ENCODE measurements around the gene FOCAD.

FOCAD gene

GRCh38 chr9:20722221-20722620 is 38.2 kb downstream of the FOCAD start:
- ATAC-seq, result no peak
- TF ChIP-seq CREB5 (CRISPR knock-in tag; IDR thresholded peaks at IDR 0.05; ENCODE audit: low read depth) (no peak), POU6F1 (CRISPR knock-in tag; IDR thresholded peaks at IDR 0.05; ENCODE audit: borderline replicate concordance, low read depth) (no peak), CSRNP3 (CRISPR knock-in tag; IDR thresholded peaks at IDR 0.05) (no peak), TOX (CRISPR knock-in tag; IDR thresholded peaks at IDR 0.05; ENCODE audit: borderline replicate concordance) (no peak)

- TF ChIP-seq TCF4 (CRISPR knock-in tag; IDR thresholded peaks at IDR 0.05; ENCODE audit: borderline replicate concordance) (no peak), TSHZ2 (CRISPR knock-in tag; IDR thresholded peaks at IDR 0.05) (no peak), CREB5 (CRISPR knock-in tag; IDR thresholded peaks at IDR 0.05; ENCODE audit: low read depth) (no peak), ZFP30 (CRISPR knock-in tag; IDR thresholded peaks at IDR 0.05) (no peak), OSR1 (CRISPR knock-in tag; IDR thresholded peaks at IDR 0.05) (no peak), ZC3H10 (CRISPR knock-in tag; IDR thresholded peaks at IDR 0.05) (no peak), ZNF8 (CRISPR knock-in tag; IDR thresholded peaks at IDR 0.05) (no peak), GLIS3 (CRISPR knock-in tag; IDR thresholded peaks at IDR 0.05) (no peak), CSDC2 (CRISPR knock-in tag; IDR thresholded peaks at IDR 0.05) (no peak), ZNF70 (CRISPR knock-in tag; IDR thresholded peaks at IDR 0.05) (no peak), ESRRG (CRISPR knock-in tag; IDR thresholded peaks at IDR 0.05) (no peak), ISL1 (CRISPR knock-in tag; IDR thresholded peaks at IDR 0.05) (no peak), PPARA (CRISPR knock-in tag; IDR thresholded peaks at IDR 0.05; ENCODE audit: borderline replicate concordance) (no peak)
- no peak for ATAC-seq
Measured at GRCh38 chr9:20725675-20726074, 41.6 kb downstream of the FOCAD start.

- TF ChIP-seq CSDC2 (CRISPR knock-in tag; IDR thresholded peaks at IDR 0.05) (no peak), BACH2 (CRISPR knock-in tag; IDR thresholded peaks at IDR 0.05; ENCODE audit: borderline replicate concordance) (no peak), TCF4 (CRISPR knock-in tag; IDR thresholded peaks at IDR 0.05; ENCODE audit: borderline replicate concordance) (no peak), ARNTL (CRISPR knock-in tag; IDR thresholded peaks at IDR 0.05; ENCODE audit: borderline replicate concordance, low read depth) (no peak), SNAI2 (CRISPR knock-in tag; IDR thresholded peaks at IDR 0.05) (no peak)
- no peak for ATAC-seq
Measured at GRCh38 chr9:20726144-20726543, 42.1 kb downstream of the FOCAD start.

- no peak for ATAC-seq
- TF ChIP-seq TOX (CRISPR knock-in tag; IDR thresholded peaks at IDR 0.05; ENCODE audit: borderline replicate concordance) (no peak), OSR1 (CRISPR knock-in tag; IDR thresholded peaks at IDR 0.05) (no peak), CSRNP3 (CRISPR knock-in tag; IDR thresholded peaks at IDR 0.05) (no peak), ARNTL (CRISPR knock-in tag; IDR thresholded peaks at IDR 0.05; ENCODE audit: borderline replicate concordance, low read depth) (no peak), ZFP30 (CRISPR knock-in tag; IDR thresholded peaks at IDR 0.05) (no peak), CREB5 (CRISPR knock-in tag; IDR thresholded peaks at IDR 0.05; ENCODE audit: low read depth) (no peak), ISL1 (CRISPR knock-in tag; IDR thresholded peaks at IDR 0.05) (no peak), GLIS3 (CRISPR knock-in tag; IDR thresholded peaks at IDR 0.05) (no peak), ZNF8 (CRISPR knock-in tag; IDR thresholded peaks at IDR 0.05) (no peak), ZNF565 (CRISPR knock-in tag; conservative IDR thresholded peaks at IDR 0.05; ENCODE audit: low read depth) (no peak), CSDC2 (CRISPR knock-in tag; IDR thresholded peaks at IDR 0.05) (no peak)
Measured at GRCh38 chr9:20728493-20729220, 44.6 kb downstream of the FOCAD start.

Measured in SK-N-SH treated with all-trans-retinoic acid at 6 μM for 48 hours (cell line).